Natural killer cell (primary cell): ENCODE measurements around the gene DDR1. TPM values are rescaled to one million over a fixed set of nuclear protein-coding genes. Genes with fewer than 3 reads are reported as not detected.

Source experiments
- ATAC-seq, 3 donors: fragments of 150-1000 bp in 2 of 3; fragments of 200-7000 bp in 1 of 3; cut with Tn5 transposase; 1 replicate in 1 of 3; 2 replicates in 2 of 3; pipeline ENCODE4 v1.10.0; 2021; ENCODE audit warnings: mild to moderate bottlenecking in 2 of 3, moderate library complexity in 2 of 3
- DNase-seq, 2 donors: peaks; one replicate each; pipeline versions ENCODE4 v3.0.0 to v3.0.0-alpha.2; 2013 to 2021; ENCODE audit warnings: mixed read lengths in 1 of 2
- H3K27ac ChIP-seq: one replicate; pipeline ENCODE4 v1.5.1; 2013; ENCODE audit warnings: mild to moderate bottlenecking, low read length
- H3K27me3 ChIP-seq: one replicate; pipeline ENCODE4 v1.6.1; 2013; ENCODE audit warnings: low read length; ENCODE audit not compliant: control insufficient read depth, insufficient read depth
- H3K36me3 ChIP-seq: one replicate; pipeline ENCODE4 v1.6.1; 2013; ENCODE audit warnings: low read length; ENCODE audit not compliant: control insufficient read depth, insufficient read depth
- H3K4me1 ChIP-seq: one replicate; pipeline ENCODE4 v1.6.1; 2013; ENCODE audit warnings: low read length; ENCODE audit not compliant: control insufficient read depth, insufficient read depth
- H3K4me3 ChIP-seq: one replicate; pipeline ENCODE4 v1.5.1; 2013; ENCODE audit warnings: low read length
- H3K9me3 ChIP-seq: one replicate; pipeline ENCODE4 v1.6.1; 2013; ENCODE audit warnings: low read length; ENCODE audit not compliant: control insufficient read depth, insufficient read depth
- H3K27ac Mint-ChIP-seq, 2 donors: one replicate each; pipeline ENCODE4 v1.8.0; 2022; ENCODE audit warnings: mild to moderate bottlenecking in 2 of 2, mixed read lengths in 2 of 2, moderate library complexity in 1 of 2
- H3K27me3 Mint-ChIP-seq, 2 donors: one replicate each; pipeline ENCODE4 v1.8.0; 2022; ENCODE audit warnings: low read depth in 2 of 2, mixed read lengths in 2 of 2
- H3K36me3 Mint-ChIP-seq: one replicate; pipeline ENCODE4 v1.8.0; 2022; ENCODE audit warnings: mixed read lengths
- H3K4me1 Mint-ChIP-seq, 2 donors: one replicate each; pipeline ENCODE4 v1.8.0; 2022; ENCODE audit warnings: mixed read lengths in 2 of 2
- H3K4me3 Mint-ChIP-seq: one replicate; pipeline ENCODE4 v1.8.0; 2022; ENCODE audit warnings: mild to moderate bottlenecking, moderate library complexity, mixed read lengths
- H3K9me3 Mint-ChIP-seq, 2 donors: one replicate each; pipeline ENCODE4 v1.8.0; 2022; ENCODE audit warnings: mixed read lengths in 2 of 2
- CTCF ChIP-seq: fragments of 200-600 bp; IDR thresholded peaks from one replicate; pipeline ENCODE4 v1.8.0; 2022; ENCODE audit warnings: antibody characterized with exemption
- WGBS: methylation state at CpG from one replicate; pipeline ENCODE4 v1.1.7; 2013; ENCODE audit warnings: missing lambda C conversion rate; ENCODE audit not compliant: insufficient coverage; 5-methylcytosine and 5-hydroxymethylcytosine counted together
- intact Hi-C: fragments of 100-400 bp; cut with micrococcal nuclease; formaldehyde crosslinking; loops from one replicate; pipeline ENCODE4 v1.14.2; 2022
- total RNA-seq, 4 donors: library from RNA; stranded (reverse); fragments of 120-200 nt in 1 of 4; gene quantifications; one replicate each; pipeline versions ENCODE4 v1.2.3 to v1.2.4, GENCODE V29; 2013 to 2022

DDR1 gene
- total RNA-seq, 3 donors from 2014 or later (not counting 1 experiment from before 2014, with no cell fraction given), result 2.6 to 7.4 (median 5.2) TPM

- WGBS, result 85% methylated on average over 4 of the region's 4 CpGs
- Mint-ChIP-seq H3K4me1 (peaks cover 8 to 16% of the 10 kb centered on the region in 2 donors), H3K36me3 (peaks cover 10% of the 10 kb centered on the region), H3K9me3 (peaks cover 0 to 6% of the 10 kb centered on the region in 2 donors), H3K4me3 (no peak overlapping the region), H3K27ac (no peak overlapping the region), H3K27me3 (peaks cover 0 to 9% of the 10 kb centered on the region in 2 donors)
- H3K27me3 ChIP-seq, result no peaks in the 10 kb centered on the region
- peaks cover 12% of the 10 kb centered on the region for H3K4me1 ChIP-seq
- no peak overlapping the region for H3K27ac ChIP-seq
- no peak overlapping the region for H3K4me3 ChIP-seq
- DNase-seq (no peak), ATAC-seq (no peak)
- no peak for TF ChIP-seq CTCF
- no peaks in the 10 kb centered on the region for H3K36me3 ChIP-seq
- H3K9me3 ChIP-seq, result no peaks in the 10 kb centered on the region
- intact Hi-C loops, result loop anchor here (5.0 kb wide), 1 partner anchor 194 kb away; no protein-coding TSS in a partner anchor
Observed at GRCh38 chr6:30876039-30876730, 8.1 kb upstream of the DDR1 start.

GRCh38 chr6:30877419-30878262 lies 6.7 kb upstream of the DDR1 start:
- peak; percentile 85 to 94 (median 86) for ATAC-seq
- H3K27me3 ChIP-seq, result no peaks in the 10 kb centered on the region
- TF ChIP-seq CTCF, result peak; percentile 77
- H3K4me3 ChIP-seq, result no peak overlapping the region
- peaks cover 0 to 4% of the 10 kb centered on the region in 2 donors for H3K27me3 Mint-ChIP-seq
- H3K36me3 ChIP-seq, result no peaks in the 10 kb centered on the region
- peak overlapping the region; percentile 81 for H3K4me3 Mint-ChIP-seq
- H3K36me3 Mint-ChIP-seq, result no peaks in the 10 kb centered on the region
- peaks cover 12% of the 10 kb centered on the region for H3K4me1 ChIP-seq
- peak overlapping the region; percentile 4 to 17 for H3K27ac Mint-ChIP-seq
- DNase-seq, result peak; percentile 57 to 87
- no peaks in the 10 kb centered on the region for H3K9me3 Mint-ChIP-seq
- 15% methylated on average over 14 of the region's 15 CpGs for WGBS
- H3K9me3 ChIP-seq, result no peaks in the 10 kb centered on the region
- no peak overlapping the region for H3K27ac ChIP-seq
- peaks cover 8 to 9% of the 10 kb centered on the region in 2 donors for H3K4me1 Mint-ChIP-seq
- intact Hi-C loops, result loop anchor here (1.0 to 5.0 kb wide), 4 partner anchors 49 to 195 kb away; partner anchors contain the start of gene IER3

GRCh38 chr6:30879684-30880427 lies 4.5 kb upstream of the DDR1 start:
- TF ChIP-seq CTCF, result no peak
- Mint-ChIP-seq H3K4me3 (no peak overlapping the region), H3K27ac (no peak overlapping the region), H3K9me3 (no peaks in the 10 kb centered on the region), H3K27me3 (peaks cover 0 to 9% of the 10 kb centered on the region in 2 donors), H3K36me3 (no peaks in the 10 kb centered on the region), H3K4me1 (peaks cover 10 to 22% of the 10 kb centered on the region in 2 donors)
- no peak for ATAC-seq
- no peaks in the 10 kb centered on the region for H3K9me3 ChIP-seq
- DNase-seq, result no peak
- intact Hi-C loops, result loop anchor here (5.0 kb wide), 1 partner anchor 198 kb away; no protein-coding TSS in a partner anchor
- H3K4me3 ChIP-seq, result no peak overlapping the region
- WGBS, result 95% methylated on average over 8 of the region's 8 CpGs
- peaks cover 22% of the 10 kb centered on the region for H3K4me1 ChIP-seq
- no peaks in the 10 kb centered on the region for H3K36me3 ChIP-seq
- no peak overlapping the region for H3K27ac ChIP-seq
- H3K27me3 ChIP-seq, result peaks cover 2% of the 10 kb centered on the region
